HCT116 (cell line): ENCODE measurements around the gene ANO8.

Source experiments
- ELF1 ChIP-seq: IDR thresholded peaks from 2 replicates; pipeline ENCODE4 v1.6.1; 2012; ENCODE audit warnings: low read depth, borderline replicate concordance
- TF ChIP-seq, protein P1 (sequence below): IDR thresholded peaks from 2 replicates; pipeline ENCODE4 v1.6.1; 2011; ENCODE audit warnings: mild to moderate bottlenecking, low read length, moderate library complexity; ENCODE audit not compliant: insufficient replicate concordance; ENCODE audit errors: extremely low read depth
- TF ChIP-seq, protein P2 (sequence below), 3 experiments: fragments of 200-600 bp in 1 of 3; sonication (generic) in 1 of 3; IDR thresholded peaks in 2 of 3; conservative IDR thresholded peaks in 1 of 3; 2 replicates each; pipeline ENCODE4 v1.5.1; 2012 to 2017; ENCODE audit warnings: low read depth in 2 of 3, low read length in 2 of 3, antibody characterized with exemption in 1 of 3, borderline replicate concordance in 1 of 3, control low read depth in 1 of 3, mild to moderate bottlenecking in 1 of 3, mixed read lengths in 1 of 3, mixed run types in 1 of 3, moderate library complexity in 1 of 3; ENCODE audit not compliant: insufficient read depth in 1 of 3

DNA sequence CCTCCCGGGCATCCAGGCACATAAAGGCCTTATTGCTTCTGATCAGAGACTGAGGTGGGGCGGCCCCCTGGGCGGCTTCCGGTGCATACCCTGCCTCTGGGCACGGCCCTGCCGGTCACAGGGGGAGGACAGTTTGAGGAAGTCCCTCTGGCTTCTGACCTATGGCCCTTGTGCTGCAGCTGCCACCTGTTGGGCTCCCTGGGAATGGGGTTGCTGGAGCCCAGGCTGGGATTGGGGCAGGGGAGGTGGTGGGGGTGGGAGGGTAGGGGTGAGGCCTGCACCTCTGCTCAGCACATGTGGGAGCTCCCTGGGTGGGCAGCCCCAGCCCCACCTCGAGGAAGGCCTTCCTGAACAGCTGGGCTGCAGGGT is 10.7 kb downstream of the ANO8 start:
- TF ChIP-seq, protein P1, sequence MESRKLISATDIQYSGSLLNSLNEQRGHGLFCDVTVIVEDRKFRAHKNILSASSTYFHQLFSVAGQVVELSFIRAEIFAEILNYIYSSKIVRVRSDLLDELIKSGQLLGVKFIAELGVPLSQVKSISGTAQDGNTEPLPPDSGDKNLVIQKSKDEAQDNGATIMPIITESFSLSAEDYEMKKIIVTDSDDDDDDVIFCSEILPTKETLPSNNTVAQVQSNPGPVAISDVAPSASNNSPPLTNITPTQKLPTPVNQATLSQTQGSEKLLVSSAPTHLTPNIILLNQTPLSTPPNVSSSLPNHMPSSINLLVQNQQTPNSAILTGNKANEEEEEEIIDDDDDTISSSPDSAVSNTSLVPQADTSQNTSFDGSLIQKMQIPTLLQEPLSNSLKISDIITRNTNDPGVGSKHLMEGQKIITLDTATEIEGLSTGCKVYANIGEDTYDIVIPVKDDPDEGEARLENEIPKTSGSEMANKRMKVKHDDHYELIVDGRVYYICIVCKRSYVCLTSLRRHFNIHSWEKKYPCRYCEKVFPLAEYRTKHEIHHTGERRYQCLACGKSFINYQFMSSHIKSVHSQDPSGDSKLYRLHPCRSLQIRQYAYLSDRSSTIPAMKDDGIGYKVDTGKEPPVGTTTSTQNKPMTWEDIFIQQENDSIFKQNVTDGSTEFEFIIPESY = no peak
- TF ChIP-seq, protein P2, sequence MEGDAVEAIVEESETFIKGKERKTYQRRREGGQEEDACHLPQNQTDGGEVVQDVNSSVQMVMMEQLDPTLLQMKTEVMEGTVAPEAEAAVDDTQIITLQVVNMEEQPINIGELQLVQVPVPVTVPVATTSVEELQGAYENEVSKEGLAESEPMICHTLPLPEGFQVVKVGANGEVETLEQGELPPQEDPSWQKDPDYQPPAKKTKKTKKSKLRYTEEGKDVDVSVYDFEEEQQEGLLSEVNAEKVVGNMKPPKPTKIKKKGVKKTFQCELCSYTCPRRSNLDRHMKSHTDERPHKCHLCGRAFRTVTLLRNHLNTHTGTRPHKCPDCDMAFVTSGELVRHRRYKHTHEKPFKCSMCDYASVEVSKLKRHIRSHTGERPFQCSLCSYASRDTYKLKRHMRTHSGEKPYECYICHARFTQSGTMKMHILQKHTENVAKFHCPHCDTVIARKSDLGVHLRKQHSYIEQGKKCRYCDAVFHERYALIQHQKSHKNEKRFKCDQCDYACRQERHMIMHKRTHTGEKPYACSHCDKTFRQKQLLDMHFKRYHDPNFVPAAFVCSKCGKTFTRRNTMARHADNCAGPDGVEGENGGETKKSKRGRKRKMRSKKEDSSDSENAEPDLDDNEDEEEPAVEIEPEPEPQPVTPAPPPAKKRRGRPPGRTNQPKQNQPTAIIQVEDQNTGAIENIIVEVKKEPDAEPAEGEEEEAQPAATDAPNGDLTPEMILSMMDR (IDR thresholded peaks at IDR 0.05 in 2 of 3, conservative IDR thresholded peaks at IDR 0.05 in 1 of 3; ENCODE audit: borderline replicate concordance in 1 of 3, insufficient read depth in 1 of 3, low read depth in 2 of 3, low read length in 2 of 3) = no peak
- TF ChIP-seq ELF1 = no peak
